ENCODE measurements around the gene PAK6.

The PAK6 gene

GRCh38 chr15:40256638-40257235, 17.9 kb downstream of the PAK6 start:
- no peak for DNase-seq (ENCODE audit: low read depth)

GRCh38 chr15:40257656-40258450, 19.0 kb downstream of the PAK6 start:
- no peak for DNase-seq (ENCODE audit: low read depth)

GRCh38 chr15:40258544-40258943, 19.7 kb downstream of the PAK6 start:
- DNase-seq (ENCODE audit: low read depth): no peak

GRCh38 chr15:40259021-40259420, 20.2 kb downstream of the PAK6 start:
- no peak for DNase-seq (ENCODE audit: low read depth)

GRCh38 chr15:40263024-40263754, 24.3 kb downstream of the PAK6 start:
- peak; percentile 89 for DNase-seq (ENCODE audit: low read depth)

- DNase-seq (ENCODE audit: low read depth): no peak
Observed at GRCh38 chr15:40264321-40265153, 25.7 kb downstream of the PAK6 start.

- DNase-seq (ENCODE audit: low read depth): no peak
Observed at GRCh38 chr15:40265355-40265754, 26.5 kb downstream of the PAK6 start.

GRCh38 chr15:40265875-40266274, 27.0 kb downstream of the PAK6 start:
- no peak for DNase-seq (ENCODE audit: low read depth)

- DNase-seq (ENCODE audit: low read depth): peak; percentile 88
Observed at GRCh38 chr15:40266828-40267304, 28.0 kb downstream of the PAK6 start.

- no peak for DNase-seq (ENCODE audit: low read depth)
Observed at GRCh38 chr15:40267670-40268069, 28.8 kb downstream of the PAK6 start.

- no peak for DNase-seq (ENCODE audit: low read depth)
Observed at GRCh38 chr15:40269604-40270003, 30.7 kb downstream of the PAK6 start.

- no peak for DNase-seq (ENCODE audit: low read depth)
Observed at GRCh38 chr15:40270246-40270995, 31.6 kb downstream of the PAK6 start.

GRCh38 chr15:40271685-40272484, 33.0 kb downstream of the PAK6 start:
- DNase-seq (ENCODE audit: low read depth): no peak

GRCh38 chr15:40272485-40273056, 33.7 kb downstream of the PAK6 start:
- no peak for DNase-seq (ENCODE audit: low read depth)

- DNase-seq (ENCODE audit: low read depth): no peak
Observed at GRCh38 chr15:40273428-40273827, 34.6 kb downstream of the PAK6 start.

GRCh38 chr15:40274350-40275274, 35.7 kb downstream of the PAK6 start:
- peak; percentile 56 for DNase-seq (ENCODE audit: low read depth)

GRCh38 chr15:40275523-40275922, 36.7 kb downstream of the PAK6 start:
- DNase-seq (ENCODE audit: low read depth): no peak

- no peak for DNase-seq (ENCODE audit: low read depth)
Observed at GRCh38 chr15:40275954-40276353, 37.1 kb downstream of the PAK6 start.

- no peak for DNase-seq (ENCODE audit: low read depth)
Observed at GRCh38 chr15:40276927-40277326, 38.1 kb downstream of the PAK6 start.
